HEK293T (cell line): ENCODE measurements around the gene NIPSNAP3A.

ENCODE experiments used
- CTCF ChIA-PET: fragments of 350-600 bp; formaldehyde crosslinking; extraction: SDS; loops from one replicate; lab custom pipeline; 2021; ENCODE audit warnings: antibody characterized with exemption, inconsistent platforms; lab: Yijun Ruan, JAX
- POLR2A ChIA-PET: fragments of 350-600 bp; formaldehyde crosslinking; extraction: SDS; loops from one replicate; lab custom pipeline; 2020; ENCODE audit warnings: antibody characterized with exemption, inconsistent platforms; lab: Yijun Ruan, JAX
- DNase-seq: peaks from one replicate; pipeline ENCODE4 v3.0.0; 2012; ENCODE audit warnings: mixed read lengths; ENCODE audit errors: extremely low spot score
- ARNT ChIP-seq: fragments of 450-650 bp; IDR thresholded peaks from 2 replicates; pipeline ENCODE4 v1.6.1; 2017; ENCODE audit warnings: mild to moderate bottlenecking
- BHLHE40 ChIP-seq: fragments of 450-650 bp; IDR thresholded peaks from 2 replicates; pipeline ENCODE4 v1.6.1; 2016; ENCODE audit warnings: mild to moderate bottlenecking, moderate library complexity, borderline replicate concordance
- CTBP1 ChIP-seq: fragments of 450-650 bp; IDR thresholded peaks from 2 replicates; pipeline ENCODE4 v1.6.1; 2016; ENCODE audit warnings: borderline replicate concordance
- ELF4 ChIP-seq: fragments of 450-650 bp; IDR thresholded peaks from 2 replicates; pipeline ENCODE4 v1.6.1; 2017; ENCODE audit warnings: antibody characterized with exemption
- FOXA1 ChIP-seq: fragments of 450-650 bp; IDR thresholded peaks from 2 replicates; pipeline ENCODE4 v1.6.1; 2016; ENCODE audit warnings: mild to moderate bottlenecking
- FOXK2 ChIP-seq: fragments of 450-650 bp; IDR thresholded peaks from 2 replicates; pipeline ENCODE4 v1.6.1; 2016; ENCODE audit warnings: mild to moderate bottlenecking
- FOXM1 ChIP-seq: fragments of 450-650 bp; IDR thresholded peaks from 2 replicates; pipeline ENCODE4 v1.6.1; 2017; ENCODE audit warnings: mild to moderate bottlenecking, borderline replicate concordance
- HDGF ChIP-seq: fragments of 450-650 bp; IDR thresholded peaks from 2 replicates; pipeline ENCODE4 v1.6.1; 2017; ENCODE audit warnings: antibody characterized with exemption, borderline replicate concordance
- L3MBTL2 ChIP-seq: fragments of 450-650 bp; conservative IDR thresholded peaks from 2 replicates; pipeline ENCODE4 v1.6.1; 2016; ENCODE audit warnings: mild to moderate bottlenecking
- LEF1 ChIP-seq: fragments of 450-650 bp; IDR thresholded peaks from 2 replicates; pipeline ENCODE4 v1.6.1; 2017; ENCODE audit warnings: mild to moderate bottlenecking, borderline replicate concordance
- NFRKB ChIP-seq: fragments of 450-650 bp; IDR thresholded peaks from 2 replicates; pipeline ENCODE4 v1.6.1; 2016; ENCODE audit warnings: mild to moderate bottlenecking, moderate library complexity
- PKNOX1 ChIP-seq: fragments of 450-650 bp; IDR thresholded peaks from 2 replicates; pipeline ENCODE4 v1.6.1; 2016
- SP1 ChIP-seq: fragments of 450-650 bp; IDR thresholded peaks from 2 replicates; pipeline ENCODE4 v1.6.1; 2017
- SUZ12 ChIP-seq: fragments of 450-650 bp; IDR thresholded peaks from 2 replicates; pipeline ENCODE4 v1.6.1; 2016; ENCODE audit warnings: mild to moderate bottlenecking
- TARDBP ChIP-seq: fragments of 450-650 bp; IDR thresholded peaks from 2 replicates; pipeline ENCODE4 v1.6.1; 2016
- ZNF384 ChIP-seq: fragments of 450-650 bp; IDR thresholded peaks from 2 replicates; pipeline ENCODE4 v1.6.1; 2016

Gene NIPSNAP3A

DNA sequence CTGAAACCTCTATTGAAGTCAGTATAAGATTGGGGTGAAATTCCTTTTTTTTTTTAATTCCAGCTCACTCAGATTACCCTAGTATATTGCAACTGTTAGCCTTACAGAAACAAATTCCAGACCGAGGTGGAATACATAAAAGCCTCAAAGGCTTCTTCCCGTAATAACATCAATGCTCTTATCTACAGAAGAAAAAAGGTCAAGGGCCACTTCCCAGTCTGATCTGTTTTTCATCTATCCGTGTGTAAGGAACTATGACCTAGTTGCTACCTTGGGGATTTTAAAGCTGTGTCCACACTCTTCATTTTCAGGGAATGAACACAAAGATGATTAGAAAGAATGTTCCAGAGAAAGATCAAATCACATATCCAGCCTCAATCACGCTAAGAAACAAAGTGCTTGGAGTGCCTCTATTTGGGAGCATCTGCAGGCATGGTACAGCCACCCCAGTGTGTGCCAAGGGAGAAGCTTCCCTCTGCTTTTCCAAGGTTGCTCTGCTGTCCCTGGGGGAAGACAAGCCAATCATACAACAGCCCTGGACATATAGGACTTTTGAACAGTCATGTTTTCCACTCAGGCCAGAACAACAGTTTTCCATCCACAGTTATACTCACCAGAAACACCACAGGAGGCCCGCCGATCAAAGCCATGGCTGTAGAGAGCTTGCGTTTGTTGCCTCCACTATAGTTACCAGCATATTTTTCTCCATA lies 40.0 kb downstream of the NIPSNAP3A start:
- TF ChIP-seq ELF4 = no peak
- TF ChIP-seq NFRKB = no peak
- TF ChIP-seq FOXM1 = no peak
- no peak for TF ChIP-seq BHLHE40
- TF ChIP-seq FOXK2 = no peak
- TF ChIP-seq L3MBTL2 = no peak
- TF ChIP-seq ARNT = no peak
- no peak for TF ChIP-seq LEF1
- TF ChIP-seq SP1 = no peak
- TF ChIP-seq CTBP1 = no peak
- no peak for TF ChIP-seq TARDBP
- no peak for DNase-seq
- ChIA-PET POLR2A (no interaction called here), CTCF (no interaction called here)

GRCh38 chr9:104788251-104788650 lies 40.8 kb downstream of the NIPSNAP3A start:
- DNase-seq = no peak
- POLR2A ChIA-PET = no interaction called here
- TF ChIP-seq TARDBP (no peak), HDGF (no peak), FOXA1 (no peak), FOXK2 (no peak)
- CTCF ChIA-PET = no interaction called here

DNA sequence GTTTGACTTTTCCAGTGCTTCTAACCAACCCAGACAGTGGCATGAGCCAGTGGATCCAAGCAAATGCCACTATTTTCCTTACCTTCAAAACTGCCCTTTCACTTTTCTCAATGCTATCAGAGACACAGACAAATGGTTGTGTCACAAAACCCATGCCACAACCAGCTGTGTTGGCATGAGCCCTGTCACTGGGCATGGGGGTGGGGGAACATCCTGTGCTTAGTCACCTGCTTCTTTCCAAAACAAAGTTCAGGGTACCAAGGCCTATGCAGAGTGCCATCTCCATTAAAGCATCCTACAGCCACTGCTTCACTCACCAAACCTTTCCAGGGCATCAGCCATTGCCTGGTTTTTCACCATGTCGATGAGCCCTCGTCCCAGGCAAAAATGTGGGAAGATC lies 46.6 kb downstream of the NIPSNAP3A start:
- ChIA-PET CTCF (no interaction called here), POLR2A (no interaction called here)
- TF ChIP-seq PKNOX1 (no peak), TARDBP (no peak), FOXK2 (no peak), HDGF (no peak), NFRKB (no peak), SP1 (no peak), LEF1 (no peak)
- no peak for DNase-seq

DNA sequence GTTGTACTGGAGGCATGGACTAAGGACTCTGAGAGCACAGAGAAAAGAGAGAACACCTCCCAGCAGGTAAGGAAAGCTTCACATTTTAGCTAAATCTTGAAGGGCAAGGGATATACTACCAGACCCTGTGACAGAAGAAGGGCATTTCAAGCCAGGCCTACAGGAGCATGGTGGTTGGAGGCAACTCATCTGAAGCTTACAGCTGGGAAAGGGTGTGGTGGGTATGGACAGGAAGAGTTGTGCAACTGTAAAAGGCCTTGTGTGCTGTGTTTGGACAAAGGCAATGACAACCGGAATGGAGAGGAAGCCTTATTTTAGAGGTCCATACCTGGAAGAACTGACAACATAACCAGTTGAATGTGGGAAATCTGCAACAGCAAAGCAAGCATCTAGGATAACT lies 47.6 kb downstream of the NIPSNAP3A start:
- POLR2A ChIA-PET = no interaction called here
- TF ChIP-seq FOXK2 (no peak), FOXM1 (no peak), BHLHE40 (no peak), ELF4 (no peak), L3MBTL2 (no peak), SP1 (no peak), CTBP1 (no peak), SUZ12 (no peak), TARDBP (no peak), LEF1 (no peak)
- CTCF ChIA-PET = no interaction called here
- no peak for DNase-seq

GRCh38 chr9:104795857-104796256 lies 48.4 kb downstream of the NIPSNAP3A start:
- POLR2A ChIA-PET = no interaction called here
- CTCF ChIA-PET = no interaction called here
- no peak for DNase-seq
- no peak for TF ChIP-seq SUZ12
- no peak for TF ChIP-seq LEF1
- TF ChIP-seq HDGF = no peak
- TF ChIP-seq FOXK2 = no peak
- TF ChIP-seq ZNF384 = no peak
- no peak for TF ChIP-seq ARNT
- TF ChIP-seq PKNOX1 = no peak
- no peak for TF ChIP-seq FOXA1
- TF ChIP-seq SP1 = no peak
- TF ChIP-seq BHLHE40 = no peak
- no peak for TF ChIP-seq CTBP1

DNA sequence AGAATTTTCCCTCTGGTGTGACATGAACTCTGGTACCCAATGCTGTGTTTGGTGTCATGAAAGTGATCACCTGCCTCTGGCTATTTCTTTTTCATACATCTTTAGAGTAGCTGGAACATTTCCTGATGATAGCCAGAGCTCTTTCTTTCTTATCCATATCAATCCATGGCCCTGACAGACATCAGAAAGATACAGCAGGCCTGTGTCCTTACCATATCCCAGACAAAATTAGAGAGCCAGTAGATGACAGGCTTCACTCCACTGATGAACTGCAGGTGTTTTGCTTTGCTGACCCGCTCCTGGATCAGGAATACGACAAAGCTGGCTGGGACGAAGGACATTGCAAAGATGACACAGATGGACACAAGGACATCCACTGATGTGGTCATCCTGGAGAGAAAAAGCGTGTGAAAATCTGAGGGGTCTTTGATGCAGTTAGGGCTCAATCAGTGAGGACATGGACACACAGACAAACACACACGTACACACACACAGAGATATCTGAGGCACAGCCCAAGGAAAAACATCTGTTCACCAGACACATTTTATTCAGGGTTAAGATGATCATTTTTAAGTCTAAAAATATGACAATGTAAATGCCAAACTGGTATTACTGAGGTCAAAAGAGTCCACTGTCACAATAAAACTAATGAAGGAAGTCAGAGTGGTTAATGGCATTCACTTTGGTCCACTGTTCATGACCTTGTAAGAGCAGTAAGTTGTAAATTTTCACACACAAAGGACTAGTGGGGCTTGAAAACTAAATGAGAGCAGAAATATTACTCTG lies 50.9 kb downstream of the NIPSNAP3A start:
- ChIA-PET CTCF (no interaction called here), POLR2A (interaction anchor here (1.1 kb wide), 1 partner anchor 35 kb away, joined by 3 read pairs; no protein-coding TSS in a partner anchor)
- TF ChIP-seq LEF1 (no peak), TARDBP (no peak), ELF4 (no peak), HDGF (no peak)
- DNase-seq = no peak

DNA sequence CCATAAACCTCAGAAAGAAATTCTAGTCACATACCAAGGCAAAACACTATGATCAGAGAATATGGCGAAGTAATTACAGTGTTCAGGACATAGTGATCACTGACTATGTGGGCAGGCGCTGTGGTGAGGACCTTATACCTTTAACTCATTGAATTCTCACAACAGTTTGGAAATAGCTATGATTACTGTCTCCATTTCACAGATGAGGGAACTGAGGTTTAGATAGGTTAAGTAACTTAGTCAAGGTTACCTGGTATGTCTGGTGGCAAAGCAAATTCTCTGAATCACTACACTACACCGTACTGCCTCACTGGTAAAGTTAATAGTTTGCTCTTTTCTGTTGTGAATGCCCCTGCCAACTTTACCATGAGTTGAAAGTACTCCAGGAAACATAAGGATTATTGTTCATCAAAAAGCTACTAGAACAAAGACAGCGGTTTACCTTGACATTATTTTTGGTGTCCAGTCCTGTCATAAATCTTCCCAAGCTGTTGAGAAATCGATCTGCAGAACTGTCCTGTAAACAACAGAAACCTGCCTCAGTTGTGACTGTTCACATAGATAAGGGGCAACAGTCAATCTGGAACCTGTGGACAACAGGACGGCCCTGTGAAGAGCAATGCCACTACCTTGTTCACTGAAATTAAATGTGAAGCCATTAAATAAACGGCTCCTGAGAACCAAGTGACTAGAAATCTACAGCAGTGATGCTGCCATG lies 52.7 kb downstream of the NIPSNAP3A start:
- TF ChIP-seq L3MBTL2 (no peak), TARDBP (no peak), ELF4 (no peak), NFRKB (no peak), HDGF (no peak), SP1 (no peak), LEF1 (no peak), PKNOX1 (no peak), ARNT (no peak), FOXK2 (no peak), FOXA1 (no peak), ZNF384 (no peak), BHLHE40 (no peak), SUZ12 (no peak), FOXM1 (no peak), CTBP1 (no peak)
- ChIA-PET POLR2A (no interaction called here), CTCF (no interaction called here)
- no peak for DNase-seq
